OCI-LY1 (cell line): Measurements from ENCODE around the gene HSF4.
A peak's percentile ranks its signal among the peaks of the same experiment; 100 is the strongest.

ENCODE experiments used
- H2AFZ ChIP-seq: fragments of 200-600 bp; sonication (generic), shearing (Covaris generic); 2 replicates; pipeline ENCODE4 v1.6.0; 2014; ENCODE audit warnings: antibody characterized with exemption, mild to moderate bottlenecking, low read length
- H3F3A ChIP-seq: fragments of 200-600 bp; sonication (generic), shearing (Covaris generic); 2 replicates; pipeline ENCODE4 v1.6.0; 2014; ENCODE audit warnings: mild to moderate bottlenecking, antibody characterized with exemption, low read length, moderate library complexity; ENCODE audit not compliant: insufficient read depth
- H3K27ac ChIP-seq: fragments of 200-600 bp; sonication (generic); 2 replicates; pipeline ENCODE4 v1.5.1; 2014; ENCODE audit warnings: low read length, mixed run types, mild to moderate bottlenecking, low read depth; ENCODE audit not compliant: poor library complexity, severe bottlenecking
- H3K27me3 ChIP-seq: fragments of 200-600 bp; sonication (generic); 2 replicates; pipeline ENCODE4 v1.6.0; 2014; ENCODE audit warnings: antibody characterized with exemption, mild to moderate bottlenecking, low read length, moderate library complexity; ENCODE audit not compliant: insufficient read depth
- H3K36me3 ChIP-seq: fragments of 200-600 bp; sonication (generic); 2 replicates; pipeline ENCODE4 v1.6.1; 2014; ENCODE audit warnings: mild to moderate bottlenecking, antibody characterized with exemption, low read length, moderate library complexity, mixed read lengths; ENCODE audit not compliant: insufficient read depth
- H3K4me1 ChIP-seq: fragments of 200-600 bp; sonication (generic); 2 replicates; pipeline ENCODE4 v1.5.1; 2014; ENCODE audit warnings: mild to moderate bottlenecking, low read length, moderate library complexity; ENCODE audit not compliant: insufficient read depth, severe bottlenecking
- H3K4me2 ChIP-seq: fragments of 200-600 bp; sonication (generic), shearing (Covaris generic); 2 replicates; pipeline ENCODE4 v1.6.1; 2014; ENCODE audit warnings: low read length
- H3K4me3 ChIP-seq: fragments of 200-600 bp; sonication (generic); 2 replicates; pipeline ENCODE4 v1.5.1; 2014; ENCODE audit warnings: low read length, low read depth, mild to moderate bottlenecking, mixed read lengths; ENCODE audit not compliant: poor library complexity, severe bottlenecking
- H3K79me2 ChIP-seq: fragments of 200-600 bp; shearing (Covaris generic); 2 replicates; pipeline ENCODE4 v1.6.1; 2016; ENCODE audit warnings: mixed run types, low read length, mixed read lengths; ENCODE audit not compliant: insufficient read depth
- H3K9ac ChIP-seq: fragments of 200-600 bp; sonication (generic), shearing (Covaris generic); 2 replicates; pipeline ENCODE4 v1.6.1; 2014; ENCODE audit warnings: mild to moderate bottlenecking, low read length, mixed read lengths
- H3K9me2 ChIP-seq: fragments of 200-600 bp; sonication (generic), shearing (Covaris generic); 2 replicates; pipeline ENCODE4 v1.6.1; 2014; ENCODE audit warnings: low read depth, mild to moderate bottlenecking, low read length, mixed read lengths
- H3K9me3 ChIP-seq: fragments of 200-600 bp; shearing (Covaris generic); 2 replicates; pipeline ENCODE4 v1.6.1; 2014; ENCODE audit warnings: low read length, mixed read lengths
- H4K20me1 ChIP-seq: fragments of 200-600 bp; sonication (generic), shearing (Covaris generic); 2 replicates; pipeline ENCODE4 v1.6.0; 2016; ENCODE audit warnings: mild to moderate bottlenecking, low read length; ENCODE audit not compliant: insufficient read depth
- EZH2 ChIP-seq: fragments of 200-600 bp; sonication (generic), shearing (Covaris generic); IDR thresholded peaks from 2 replicates; pipeline ENCODE4 v1.8.0; 2017; ENCODE audit warnings: borderline replicate concordance, mixed run types, mild to moderate bottlenecking, antibody characterized with exemption, low read length, moderate library complexity, mixed read lengths
- TF ChIP-seq, protein P1 (sequence below): fragments of 200-600 bp; sonication (generic), shearing (Covaris generic); IDR thresholded peaks from 2 replicates; pipeline ENCODE4 v1.5.1; 2017; ENCODE audit warnings: mild to moderate bottlenecking, antibody characterized with exemption, low read length, moderate library complexity, mixed read lengths

The HSF4 gene, protein sequence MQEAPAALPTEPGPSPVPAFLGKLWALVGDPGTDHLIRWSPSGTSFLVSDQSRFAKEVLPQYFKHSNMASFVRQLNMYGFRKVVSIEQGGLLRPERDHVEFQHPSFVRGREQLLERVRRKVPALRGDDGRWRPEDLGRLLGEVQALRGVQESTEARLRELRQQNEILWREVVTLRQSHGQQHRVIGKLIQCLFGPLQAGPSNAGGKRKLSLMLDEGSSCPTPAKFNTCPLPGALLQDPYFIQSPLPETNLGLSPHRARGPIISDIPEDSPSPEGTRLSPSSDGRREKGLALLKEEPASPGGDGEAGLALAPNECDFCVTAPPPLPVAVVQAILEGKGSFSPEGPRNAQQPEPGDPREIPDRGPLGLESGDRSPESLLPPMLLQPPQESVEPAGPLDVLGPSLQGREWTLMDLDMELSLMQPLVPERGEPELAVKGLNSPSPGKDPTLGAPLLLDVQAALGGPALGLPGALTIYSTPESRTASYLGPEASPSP

DNA sequence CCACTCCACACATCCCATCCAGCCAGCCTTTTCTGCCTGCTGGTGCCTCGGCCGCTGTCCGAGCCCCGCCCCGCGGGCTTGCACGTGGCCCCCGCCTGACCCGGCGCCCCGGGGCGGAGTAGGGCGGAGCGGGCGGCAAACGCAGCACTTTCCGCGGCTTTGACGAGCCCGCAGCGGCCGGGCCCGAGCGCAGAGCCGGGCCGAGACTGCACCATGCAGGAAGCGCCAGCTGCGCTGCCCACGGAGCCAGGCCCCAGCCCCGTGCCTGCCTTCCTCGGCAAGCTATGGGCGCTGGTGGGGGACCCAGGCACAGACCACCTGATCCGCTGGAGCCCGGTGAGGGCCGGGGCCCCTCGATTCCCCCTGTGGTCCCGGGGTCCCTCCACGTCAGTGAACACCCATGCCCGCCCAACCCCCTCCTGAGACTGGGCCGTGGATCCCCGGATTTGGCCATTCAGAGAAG, at the start of gene HSF4:
Gene HSF4 (plus strand): TSS at position 147 of the 463 bp plus-strand sequence. CDS start 67 bp downstream, at position 214.
- Histone ChIP-seq H3K36me3 (no peaks in the 10 kb centered on the region), H3K27me3 (no peaks in the 10 kb centered on the region; the same call in 1 of the 2 replicates), H3K9ac (no peak within 1 kb of the TSS), H3K27ac (no peak within 1 kb of the TSS), H2AFZ (no peak within 1 kb of the TSS), H3K4me3 (peak within 1 kb of the TSS; percentile 44), H4K20me1 (no peaks in the 10 kb centered on the region), H3F3A (no peaks in the 10 kb centered on the region), H3K4me1 (peaks cover 19% of the 10 kb centered on the region), H3K9me2 (no peaks in the 10 kb centered on the region), H3K79me2 (no peaks in the 10 kb centered on the region), H3K9me3 (no peaks in the 10 kb centered on the region), H3K4me2 (peak within 1 kb of the TSS; percentile 56)
- no peak for TF ChIP-seq EZH2
- TF ChIP-seq, protein P1, sequence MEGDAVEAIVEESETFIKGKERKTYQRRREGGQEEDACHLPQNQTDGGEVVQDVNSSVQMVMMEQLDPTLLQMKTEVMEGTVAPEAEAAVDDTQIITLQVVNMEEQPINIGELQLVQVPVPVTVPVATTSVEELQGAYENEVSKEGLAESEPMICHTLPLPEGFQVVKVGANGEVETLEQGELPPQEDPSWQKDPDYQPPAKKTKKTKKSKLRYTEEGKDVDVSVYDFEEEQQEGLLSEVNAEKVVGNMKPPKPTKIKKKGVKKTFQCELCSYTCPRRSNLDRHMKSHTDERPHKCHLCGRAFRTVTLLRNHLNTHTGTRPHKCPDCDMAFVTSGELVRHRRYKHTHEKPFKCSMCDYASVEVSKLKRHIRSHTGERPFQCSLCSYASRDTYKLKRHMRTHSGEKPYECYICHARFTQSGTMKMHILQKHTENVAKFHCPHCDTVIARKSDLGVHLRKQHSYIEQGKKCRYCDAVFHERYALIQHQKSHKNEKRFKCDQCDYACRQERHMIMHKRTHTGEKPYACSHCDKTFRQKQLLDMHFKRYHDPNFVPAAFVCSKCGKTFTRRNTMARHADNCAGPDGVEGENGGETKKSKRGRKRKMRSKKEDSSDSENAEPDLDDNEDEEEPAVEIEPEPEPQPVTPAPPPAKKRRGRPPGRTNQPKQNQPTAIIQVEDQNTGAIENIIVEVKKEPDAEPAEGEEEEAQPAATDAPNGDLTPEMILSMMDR: no peak

DNA sequence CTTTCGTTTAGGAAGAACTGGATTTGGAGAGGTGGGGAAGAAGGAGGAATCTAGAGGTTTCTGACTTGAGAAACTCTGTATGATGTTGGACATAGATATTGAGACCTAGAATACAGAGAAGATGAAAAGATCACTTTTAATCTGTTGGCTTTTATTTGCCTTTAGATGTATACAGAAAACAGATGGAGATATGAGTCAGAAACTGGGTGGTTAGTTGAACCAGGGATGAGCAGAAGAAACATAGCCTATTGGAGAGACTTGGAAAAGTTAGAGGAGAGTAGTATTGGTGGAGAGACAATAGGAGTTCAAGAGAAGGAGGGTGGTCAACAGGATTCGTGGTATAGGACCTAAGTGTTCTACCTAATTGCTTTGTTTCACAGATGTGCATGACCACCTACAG, 49.8 kb upstream of the HSF4 start:
- TF ChIP-seq, protein P1: no peak
- no peak for TF ChIP-seq EZH2
- Histone ChIP-seq H3F3A (no peaks in the 10 kb centered on the region), H2AFZ (no peak overlapping the region), H3K4me3 (no peak overlapping the region), H3K27me3 (no peaks in the 10 kb centered on the region), H3K27ac (no peak overlapping the region), H3K4me1 (peaks cover 19% of the 10 kb centered on the region), H4K20me1 (no peaks in the 10 kb centered on the region), H3K4me2 (no peak overlapping the region), H3K36me3 (peaks cover 2% of the 10 kb centered on the region; the same call in 1 of the 2 replicates), H3K9me2 (no peaks in the 10 kb centered on the region), H3K79me2 (peaks cover 27% of the 10 kb centered on the region), H3K9me3 (no peaks in the 10 kb centered on the region), H3K9ac (no peak overlapping the region)

DNA sequence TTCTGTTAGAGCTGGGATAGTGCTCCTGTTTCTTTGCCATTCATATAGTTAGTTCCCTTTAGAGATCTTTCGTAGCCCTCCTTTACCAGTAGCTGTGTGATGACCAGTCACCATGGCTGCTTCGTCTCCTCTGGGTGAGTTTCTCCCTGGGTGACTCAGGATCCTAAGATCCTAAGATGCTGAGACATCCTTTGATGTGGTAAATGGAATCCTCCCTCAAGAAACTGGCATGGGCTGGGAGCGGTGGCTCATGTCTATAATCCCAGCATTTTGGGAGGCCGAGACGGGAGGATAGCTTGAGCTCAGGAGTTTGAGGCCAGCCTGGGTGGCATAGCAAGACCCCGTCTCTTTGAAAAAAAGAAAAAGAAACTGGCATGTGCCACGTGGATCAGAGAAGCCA, 48.9 kb upstream of the HSF4 start:
- peaks cover 10% of the 10 kb centered on the region; the same call in 1 of the 2 replicates for H3K36me3 ChIP-seq
- H3F3A ChIP-seq: no peaks in the 10 kb centered on the region
- H3K4me2 ChIP-seq: no peak overlapping the region
- H3K27me3 ChIP-seq: no peaks in the 10 kb centered on the region
- H3K4me3 ChIP-seq: no peak overlapping the region
- H4K20me1 ChIP-seq: no peaks in the 10 kb centered on the region
- H3K9ac ChIP-seq: no peak overlapping the region
- no peak for TF ChIP-seq EZH2
- TF ChIP-seq, protein P1: no peak
- peaks cover 15% of the 10 kb centered on the region for H3K4me1 ChIP-seq
- no peaks in the 10 kb centered on the region for H3K9me2 ChIP-seq
- H2AFZ ChIP-seq: no peak overlapping the region
- peaks cover 20% of the 10 kb centered on the region for H3K79me2 ChIP-seq
- H3K27ac ChIP-seq: no peak overlapping the region
- no peaks in the 10 kb centered on the region for H3K9me3 ChIP-seq
